ENCODE measurements around the gene UCK2. TPM values are rescaled to one million over a fixed set of nuclear protein-coding genes. Genes with fewer than 3 reads are reported as not detected.

Gene UCK2
- total and polyA plus RNA-seq, 12 donors = 6.7 to 36.4 (median 11.3) TPM

- DNase-seq (no peak), ATAC-seq (no peak)
- intact Hi-C loops (cut with DNase I) = no loop called here
- WGBS, 2 donors = 74 to 81% methylated on average over 3 of the region's 3 CpGs
- H3K4me1 ChIP-seq = peaks cover 0 to 4% (median 0%) of the 10 kb centered on the region in 9 donors
- no peak overlapping the region for H3K4me3 ChIP-seq
- TF ChIP-seq CTCF (IDR thresholded peaks at IDR 0.05) = no peak
- H3K36me3 ChIP-seq = no peaks in the 10 kb centered on the region
- H3K27ac ChIP-seq = no peak overlapping the region
- H3K9me3 ChIP-seq = no peaks in the 10 kb centered on the region
- peaks cover 0 to 10% (median 0%) of the 10 kb centered on the region in 7 donors for H3K27me3 ChIP-seq
These were observed 115.6 kb downstream of the UCK2 start for GRCh38 chr1:165942927-165943597.

GRCh38 chr1:165945911-165946310 is 118.5 kb downstream of the UCK2 start:
- no peak for ATAC-seq
- WGBS, 2 donors = 68 to 75% methylated on average over 4 of the region's 4 CpGs
- Histone ChIP-seq H3K36me3 (no peaks in the 10 kb centered on the region), H3K4me1 (peaks cover 0 to 4% (median 0%) of the 10 kb centered on the region in 9 donors), H3K4me3 (no peak overlapping the region), H3K27ac (no peak overlapping the region), H3K27me3 (peaks cover 0 to 10% (median 0%) of the 10 kb centered on the region in 7 donors), H3K9me3 (no peaks in the 10 kb centered on the region)
- intact Hi-C loops (cut with DNase I) = no loop called here
- TF ChIP-seq CTCF (IDR thresholded peaks at IDR 0.05) = no peak
- DNase-seq = no peak

- no peak for TF ChIP-seq CTCF (IDR thresholded peaks at IDR 0.05)
- H3K36me3 ChIP-seq = no peaks in the 10 kb centered on the region
- 90 to 91% methylated on average over 6 of the region's 6 CpGs for WGBS, 2 donors
- DNase-seq (no peak), ATAC-seq (no peak)
- peaks cover 0 to 5% (median 0%) of the 10 kb centered on the region in 7 donors for H3K27me3 ChIP-seq
- no peaks in the 10 kb centered on the region for H3K9me3 ChIP-seq
- H3K4me3 ChIP-seq = no peak overlapping the region
- no peak overlapping the region for H3K27ac ChIP-seq
- H3K4me1 ChIP-seq = peaks cover 0 to 4% (median 0%) of the 10 kb centered on the region in 9 donors
- intact Hi-C loops (cut with DNase I) = no loop called here
These were observed 120.5 kb downstream of the UCK2 start for GRCh38 chr1:165947797-165948455.

- Histone ChIP-seq H3K9me3 (no peaks in the 10 kb centered on the region), H3K36me3 (no peaks in the 10 kb centered on the region), H3K4me3 (no peak overlapping the region), H3K27me3 (no peaks in the 10 kb centered on the region), H3K27ac (no peak overlapping the region), H3K4me1 (peaks cover 0 to 4% (median 0%) of the 10 kb centered on the region in 9 donors)
- DNase-seq (peak in 1 of 2 donors; percentile 19), ATAC-seq (no peak)
- WGBS, 2 donors = 72 to 73% methylated on average over 6 of the region's 6 CpGs
- intact Hi-C loops (cut with DNase I) = no loop called here
- no peak for TF ChIP-seq CTCF (IDR thresholded peaks at IDR 0.05)
These were observed 122.1 kb downstream of the UCK2 start for GRCh38 chr1:165949335-165950130.

All from heart right ventricle (tissue), 16 donors.